Spinal cord (tissue), 10 donors: ENCODE results near the gene PDE10A. TPM values are rescaled to one million over a fixed set of nuclear protein-coding genes. Genes with fewer than 3 reads are reported as not detected.
A peak's percentile ranks its signal among the peaks of the same experiment; 100 is the strongest.

Experiments
- DNase-seq, 6 donors: peaks; one replicate each; pipeline versions ENCODE4 v3.0.0 to v3.0.0-alpha.2; 2013 to 2015; ENCODE audit warnings: low spot score in 6 of 6, low read depth in 4 of 6
- H3K27ac ChIP-seq: one replicate; pipeline ENCODE4 v1.5.1; 2013; ENCODE audit warnings: low read depth, low read length, control low read depth
- H3K27me3 ChIP-seq: one replicate; pipeline ENCODE4 v1.6.1; 2013; ENCODE audit warnings: low read length; ENCODE audit not compliant: control insufficient read depth, insufficient read depth
- H3K36me3 ChIP-seq: one replicate; pipeline ENCODE4 v1.6.1; 2013; ENCODE audit warnings: low read length; ENCODE audit not compliant: control insufficient read depth, insufficient read depth
- H3K4me1 ChIP-seq: one replicate; pipeline ENCODE4 v1.6.1; 2013; ENCODE audit warnings: low read length; ENCODE audit not compliant: control insufficient read depth, insufficient read depth
- H3K4me3 ChIP-seq: one replicate; pipeline ENCODE4 v1.5.1; 2013; ENCODE audit warnings: low read depth, low read length, control low read depth
- H3K9me3 ChIP-seq: one replicate; pipeline ENCODE4 v1.6.1; 2013; ENCODE audit warnings: low read length; ENCODE audit not compliant: control insufficient read depth, insufficient read depth
- WGBS: methylation state at CpG from one replicate; pipeline ENCODE4 v1.1.5; 2013; ENCODE audit warnings: missing lambda C conversion rate; ENCODE audit not compliant: insufficient coverage; 5-methylcytosine and 5-hydroxymethylcytosine counted together
- long read RNA-seq, 4 donors: transcript quantifications; one replicate each; lab custom pipeline, GENCODE V29; 2026
- polyA plus RNA-seq, 2 donors: library from polyadenylated mRNA; unstranded; fragments of 120-200 nt; gene quantifications; one replicate each; pipeline ENCODE4 v1.2.1, GENCODE V29; 2013; ENCODE audit not compliant: insufficient read length in 2 of 2
- total RNA-seq, 2 donors: library from RNA; depleted of rRNA in 1 of 2; stranded (reverse); fragments of 120-200 nt in 1 of 2; fragments of >200 nt in 1 of 2; gene quantifications; one replicate each; pipeline versions ENCODE4 v1.2.3 to v1.2.4, GENCODE V29; 2013 to 2014
- donor health status: healthy.

The PDE10A gene
- 10 to 100 TPM; 12.8 to 28.2 TPM for total RNA-seq
- 10 to 100 TPM; 10.9 to 15.6 TPM for polyA plus RNA-seq
- long read RNA-seq, donor 1: 0 reads
- long read RNA-seq, donor 2: 0 reads
- long read RNA-seq, donor 3, full-length matches to known transcripts: 1 of 1 reads
- long read RNA-seq, donor 3, partial matches to known transcripts: 0 of 1 reads
- long read RNA-seq, donor 3, other reads (novel, unspliced or antisense): 0 of 1 reads
- long read RNA-seq, donor 4: 0 reads

GRCh38 chr6:165662749-165663376 is at the start of gene PDE10A:
PDE10A (minus strand) TSS chr6:165663241; CDS start chr6:165662811, 430 bp downstream.
- H3K27me3 ChIP-seq: peaks cover 57% of the 10 kb centered on the region
- peak within 1 kb of the TSS; percentile 42 for H3K4me3 ChIP-seq
- H3K36me3 ChIP-seq: no peaks in the 10 kb centered on the region
- H3K4me1 ChIP-seq: peaks cover 40% of the 10 kb centered on the region
- H3K9me3 ChIP-seq: no peaks in the 10 kb centered on the region
- under 1% methylated on average over 80 of the region's 80 CpGs for WGBS
- DNase-seq: peak in 5 of 6 donors; percentile 31 to 84 (median 46)
- peak within 1 kb of the TSS; percentile 15 for H3K27ac ChIP-seq

GRCh38 chr6:165708985-165709576 is 46.0 kb upstream of the PDE10A start:
- 91% methylated on average over 17 of the region's 23 CpGs for WGBS
- H3K4me3 ChIP-seq: no peak overlapping the region
- H3K27me3 ChIP-seq: peaks cover 2% of the 10 kb centered on the region
- peaks cover 2% of the 10 kb centered on the region for H3K9me3 ChIP-seq
- H3K4me1 ChIP-seq: peaks cover 5% of the 10 kb centered on the region
- H3K36me3 ChIP-seq: no peaks in the 10 kb centered on the region
- no peak for DNase-seq
- no peak overlapping the region for H3K27ac ChIP-seq

DNA sequence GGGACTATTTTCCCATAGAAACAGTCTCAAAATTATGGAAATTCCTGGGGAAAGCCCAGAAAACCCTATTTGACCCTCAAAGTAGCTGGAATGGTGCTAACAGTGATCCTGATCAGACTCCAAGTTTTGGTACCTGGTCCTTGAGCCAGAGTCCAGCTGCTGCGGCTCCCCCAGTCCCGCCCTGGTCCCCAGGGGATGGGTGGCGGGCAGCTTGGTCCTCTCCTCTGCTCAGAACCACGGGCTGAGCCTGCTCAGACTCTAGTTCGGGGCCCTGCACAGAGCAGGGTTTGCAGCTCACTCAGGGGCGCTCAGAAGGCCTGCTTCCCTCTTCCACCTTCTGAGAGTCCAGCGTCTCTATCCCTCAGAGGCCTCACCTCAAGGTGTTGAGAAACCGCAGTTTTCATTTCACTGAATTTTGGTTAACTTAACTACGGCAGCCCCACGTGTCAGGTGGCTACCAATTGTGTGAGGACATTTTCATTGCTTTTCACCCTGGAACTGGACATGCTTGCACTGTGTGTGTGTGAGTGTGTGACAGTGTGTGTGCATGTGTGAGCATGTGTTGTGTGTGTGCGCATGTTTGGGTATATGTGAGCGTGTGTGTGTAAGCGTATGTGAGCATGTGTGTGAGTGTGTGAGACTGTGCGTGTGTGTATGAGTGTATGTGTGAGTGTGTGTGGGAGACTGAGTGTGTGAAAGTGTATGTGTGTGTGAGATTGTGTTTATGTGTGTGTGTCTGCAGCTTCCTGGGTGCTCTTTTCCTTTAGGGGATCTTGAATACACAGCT is 44.2 kb upstream of the PDE10A start:
- Histone ChIP-seq H3K27me3 (peaks cover 2% of the 10 kb centered on the region), H3K9me3 (peaks cover 2% of the 10 kb centered on the region), H3K36me3 (no peaks in the 10 kb centered on the region), H3K4me3 (no peak overlapping the region), H3K27ac (no peak overlapping the region), H3K4me1 (peaks cover 12% of the 10 kb centered on the region)
- no peak for DNase-seq
- 91% methylated on average over 14 of the region's 14 CpGs for whole genome bisulfite sequencing

- Histone ChIP-seq H3K36me3 (no peaks in the 10 kb centered on the region), H3K4me3 (no peak overlapping the region), H3K27ac (no peak overlapping the region), H3K9me3 (no peaks in the 10 kb centered on the region), H3K27me3 (peaks cover 2% of the 10 kb centered on the region), H3K4me1 (peaks cover 12% of the 10 kb centered on the region)
- no peak for DNase-seq
- WGBS: 81% methylated on average over 5 of the region's 5 CpGs
Measured at GRCh38 chr6:165705941-165706340, 42.9 kb upstream of the PDE10A start.

DNA sequence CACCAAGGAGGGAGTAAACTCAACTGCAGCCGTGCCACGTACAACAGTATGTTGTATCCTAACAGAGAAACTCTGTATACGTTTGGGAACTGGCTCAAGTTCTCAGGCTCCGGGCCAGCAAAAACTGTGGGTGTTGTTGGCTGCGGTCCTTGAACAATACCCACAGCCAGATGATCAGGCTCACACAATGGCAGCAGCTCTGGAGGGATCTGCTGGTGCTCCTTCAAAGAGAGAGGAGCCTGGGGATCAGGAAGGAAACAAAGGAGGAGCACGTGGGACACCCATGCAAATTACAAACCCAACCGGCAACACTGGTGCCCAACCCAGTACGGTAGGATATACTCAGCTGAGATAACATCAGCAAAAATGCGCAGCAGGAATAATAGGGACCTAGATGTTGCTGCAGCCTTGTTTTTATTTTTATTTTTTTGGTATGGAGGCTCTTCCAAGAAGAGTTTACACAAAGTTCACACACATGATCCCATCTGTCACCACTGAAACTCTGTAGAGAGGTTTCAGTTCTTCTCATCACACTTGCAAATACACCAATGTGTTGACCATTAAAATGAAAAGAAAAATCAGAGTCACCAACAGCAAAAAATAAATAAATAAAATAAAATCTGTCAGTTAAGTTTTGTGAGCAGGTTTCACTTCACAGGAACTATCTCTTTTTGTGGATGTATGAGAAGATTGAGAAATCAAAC is 41.2 kb upstream of the PDE10A start:
- H3K4me3 ChIP-seq: no peak overlapping the region
- DNase-seq: peak; percentile 13 to 92 (median 30)
- H3K9me3 ChIP-seq: peaks cover 2% of the 10 kb centered on the region
- H3K36me3 ChIP-seq: no peaks in the 10 kb centered on the region
- WGBS: 20% methylated on average over 1 of the region's 9 CpGs
- peaks cover 12% of the 10 kb centered on the region for H3K4me1 ChIP-seq
- H3K27ac ChIP-seq: peak overlapping the region; percentile 29
- H3K27me3 ChIP-seq: peaks cover 2% of the 10 kb centered on the region

DNA sequence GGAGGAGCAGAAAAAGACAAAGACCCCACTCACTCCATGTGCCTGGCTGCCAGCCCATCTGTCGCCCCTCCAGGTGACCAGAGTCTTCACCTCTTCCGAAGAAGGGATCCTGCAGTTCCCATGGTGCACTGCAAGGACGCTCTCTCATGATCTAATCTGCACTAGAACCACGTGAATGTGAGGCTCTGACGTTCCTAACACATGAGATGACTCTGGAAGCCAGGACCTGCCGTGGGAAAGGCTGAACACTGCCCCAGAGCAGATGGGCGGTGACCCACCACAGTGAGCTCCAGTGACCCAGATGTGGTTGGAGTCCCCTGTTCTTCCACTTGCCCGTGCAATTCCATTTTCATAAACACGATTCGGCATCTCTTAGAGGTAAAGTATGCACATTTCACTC is 39.6 kb upstream of the PDE10A start:
- DNase-seq: no peak
- H3K36me3 ChIP-seq: no peaks in the 10 kb centered on the region
- peaks cover 12% of the 10 kb centered on the region for H3K4me1 ChIP-seq

GRCh38 chr6:165701564-165702354 is 38.7 kb upstream of the PDE10A start:
- 95% methylated on average over 11 of the region's 11 CpGs for WGBS
- no peaks in the 10 kb centered on the region for H3K36me3 ChIP-seq
- peaks cover 12% of the 10 kb centered on the region for H3K4me1 ChIP-seq
- H3K27ac ChIP-seq: no peak overlapping the region
- DNase-seq: no peak
- peaks cover 2% of the 10 kb centered on the region for H3K9me3 ChIP-seq
- no peak overlapping the region for H3K4me3 ChIP-seq
- H3K27me3 ChIP-seq: peaks cover 2% of the 10 kb centered on the region

More for the DNA sequence above, 39.6 kb upstream of the PDE10A start:
- WGBS: 78% methylated on average over 7 of the region's 10 CpGs
- Histone ChIP-seq H3K27ac (no peak overlapping the region), H3K27me3 (peaks cover 2% of the 10 kb centered on the region), H3K4me3 (no peak overlapping the region), H3K9me3 (peaks cover 2% of the 10 kb centered on the region)

GRCh38 chr6:165701005-165701404 is 38.0 kb upstream of the PDE10A start:
- DNase-seq: no peak
- Histone ChIP-seq H3K4me1 (peaks cover 12% of the 10 kb centered on the region), H3K36me3 (no peaks in the 10 kb centered on the region), H3K27me3 (peaks cover 2% of the 10 kb centered on the region), H3K27ac (no peak overlapping the region), H3K9me3 (peaks cover 2% of the 10 kb centered on the region), H3K4me3 (no peak overlapping the region)
- WGBS: 87% methylated on average over 3 of the region's 4 CpGs
